Measurements from ENCODE around the gene LRRC26.
"Not testable (repeated sequence)": the region's sequence is repeated elsewhere in the genome, so short reads cannot be mapped to it uniquely, and the experiment has no call there.

The LRRC26 gene

DNA sequence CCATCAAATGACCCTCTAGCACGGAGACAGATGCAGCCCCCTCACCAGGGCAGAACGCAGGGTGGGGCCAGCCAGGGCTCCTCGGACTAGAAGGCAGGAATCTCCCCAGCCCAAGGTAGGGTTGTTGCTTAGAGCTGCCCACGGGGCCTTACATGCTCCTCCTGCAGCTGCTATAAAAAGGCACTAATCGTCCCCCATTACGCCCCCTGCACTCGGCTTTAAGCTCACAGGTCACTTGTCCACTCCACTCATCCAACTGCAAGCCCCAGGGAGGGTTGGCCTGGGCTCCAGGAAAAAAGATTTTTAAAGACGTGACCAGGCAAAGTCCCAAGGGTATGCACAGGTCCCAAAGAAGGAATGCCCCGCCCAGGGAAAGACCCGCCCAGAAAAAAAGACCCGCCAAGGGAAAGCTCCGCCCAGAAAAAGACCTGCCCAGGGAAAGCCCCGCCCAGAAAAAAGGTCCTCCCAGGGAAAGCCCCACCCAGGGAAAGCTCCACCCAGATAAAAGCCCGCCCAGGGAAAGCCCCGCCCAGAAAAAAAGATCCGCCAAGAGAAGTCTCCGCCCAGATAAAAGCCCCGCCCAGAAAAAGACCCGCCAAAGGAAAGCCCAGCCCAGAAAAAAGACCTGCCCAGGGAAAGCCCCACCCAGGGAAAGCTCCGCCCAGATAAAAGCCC lies 19.8 kb downstream of the LRRC26 start:
- no peak for FAIRE-seq

DNA sequence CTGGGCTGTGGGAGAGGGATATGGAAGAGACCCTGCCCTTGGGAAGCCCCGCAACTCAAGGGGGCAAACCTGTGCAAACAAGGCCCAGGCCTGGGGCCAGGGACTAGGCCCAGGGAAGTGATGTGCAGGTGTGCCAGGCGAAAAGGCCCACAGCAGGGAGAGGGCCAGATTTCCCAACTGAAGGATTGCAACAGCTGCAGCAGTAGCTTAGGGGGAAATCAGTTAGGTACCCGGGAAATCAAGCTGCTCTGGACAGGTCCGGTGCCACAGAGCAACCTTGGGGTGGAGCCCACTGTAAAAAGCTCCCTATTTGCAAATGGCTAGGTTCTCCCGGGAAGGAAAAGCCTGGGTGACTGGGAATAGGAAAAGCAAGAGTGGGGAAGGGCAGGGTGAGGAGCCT lies 20.5 kb downstream of the LRRC26 start:
- FAIRE-seq = no peak

DNA sequence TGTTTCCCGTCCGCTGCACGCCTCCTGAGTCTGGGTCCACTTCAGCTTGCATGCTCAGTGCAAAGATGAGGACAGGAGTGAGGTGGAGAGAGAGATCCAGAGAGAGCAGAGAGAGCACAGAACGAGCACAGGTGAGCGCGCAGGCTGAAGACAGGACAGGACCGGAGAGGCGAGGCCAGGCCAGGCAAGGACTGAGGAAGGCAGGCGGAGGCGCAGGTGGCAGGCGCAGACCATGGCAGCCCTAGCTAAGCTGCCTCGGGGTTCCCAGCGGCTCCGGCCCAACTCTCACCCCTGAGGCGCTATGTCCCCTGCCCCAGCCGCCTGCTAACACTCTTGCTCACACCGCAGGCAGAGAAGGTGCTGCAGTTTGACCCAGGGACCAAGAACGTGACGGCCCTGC lies 21.2 kb downstream of the LRRC26 start:
- FAIRE-seq = no peak

DNA sequence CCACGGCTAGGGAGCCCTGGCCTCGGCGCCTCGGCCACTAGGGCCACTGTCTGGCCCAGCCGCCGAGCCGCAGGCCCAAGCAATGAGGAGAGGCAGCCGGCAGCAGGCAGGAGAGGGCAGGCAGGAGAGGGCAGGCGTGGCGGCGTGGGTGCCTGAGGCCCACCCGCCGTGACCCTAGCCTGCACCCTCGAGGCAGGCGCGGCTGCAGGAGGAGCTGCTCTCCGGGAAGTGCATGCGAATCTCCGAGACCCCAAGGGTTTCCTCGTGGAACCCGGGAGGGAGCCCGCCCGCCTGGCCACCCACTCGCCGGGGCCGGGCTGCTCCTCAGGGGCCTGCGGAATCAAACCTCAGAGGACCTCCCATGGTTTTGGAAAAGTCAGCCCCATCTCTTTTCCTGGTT lies 21.6 kb downstream of the LRRC26 start:
- no peak for FAIRE-seq

DNA sequence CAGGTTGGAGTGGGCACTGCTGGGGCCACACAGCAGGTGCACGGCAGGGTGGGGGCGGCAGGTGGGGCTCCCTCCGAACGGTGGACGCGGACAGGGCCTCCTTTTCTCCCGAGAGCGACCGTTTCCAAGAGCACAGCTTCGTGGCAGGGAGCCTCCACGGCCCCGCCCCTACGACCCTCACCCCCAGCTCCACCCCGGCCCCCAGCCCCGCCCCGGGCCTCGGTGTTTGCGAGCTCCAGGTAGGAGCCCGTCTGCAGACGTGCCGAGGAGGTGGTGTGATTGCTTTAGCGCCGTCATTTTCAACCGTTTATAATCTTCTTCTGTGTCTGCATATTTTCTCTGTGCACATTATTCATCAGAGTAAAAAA lies 22.1 kb downstream of the LRRC26 start:
- no peak for FAIRE-seq

DNA sequence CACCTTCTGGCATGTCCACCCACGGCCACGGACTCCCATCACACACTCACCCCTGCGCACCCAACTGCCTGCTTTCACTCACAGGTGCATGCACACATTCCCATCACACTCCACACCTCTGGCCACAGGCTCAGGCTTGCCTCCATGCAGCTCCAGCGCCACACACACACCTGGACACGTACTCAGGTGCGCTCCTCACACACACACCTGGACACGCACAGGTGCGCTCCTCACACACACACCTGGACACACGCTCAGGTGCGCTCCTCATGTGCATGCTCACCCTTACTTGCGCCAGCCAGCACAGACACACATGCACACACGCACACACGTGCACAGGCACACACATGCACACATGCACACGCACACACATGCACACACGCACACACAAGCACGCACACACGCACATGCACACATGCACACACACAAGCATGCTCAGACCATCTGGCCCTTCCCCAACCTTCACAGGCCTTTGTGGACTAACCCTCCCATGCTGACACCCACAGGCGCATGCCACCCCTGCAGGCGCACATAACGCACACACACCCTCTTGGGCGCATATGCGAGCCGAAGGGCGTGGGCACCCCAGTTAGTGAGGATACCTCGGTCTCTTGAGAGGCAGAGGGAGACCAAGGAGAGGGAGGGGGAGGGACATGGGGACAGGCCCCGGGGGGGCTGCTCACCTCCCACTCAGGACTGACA lies 22.6 kb downstream of the LRRC26 start:
- no peak for FAIRE-seq

DNA sequence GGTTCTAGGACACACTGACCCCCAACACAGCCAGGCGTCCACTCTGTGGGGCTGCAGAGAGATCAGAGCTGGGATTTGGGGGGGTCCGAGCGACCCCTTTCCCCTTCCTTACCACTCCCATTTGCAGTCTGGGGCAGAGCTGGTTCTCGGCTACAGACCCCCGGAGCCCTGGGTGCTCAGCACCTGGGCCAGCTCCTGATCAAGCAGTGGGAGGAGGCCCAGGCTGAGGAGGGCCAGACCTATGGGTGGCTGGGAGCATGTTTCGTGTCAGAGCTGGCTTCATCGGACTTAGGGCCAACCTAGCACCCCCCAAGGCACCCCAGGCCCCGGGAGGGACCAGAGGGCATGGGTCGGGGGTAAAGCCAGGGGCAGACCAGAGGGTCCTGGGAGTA lies 23.3 kb downstream of the LRRC26 start:
- no peak for FAIRE-seq

DNA sequence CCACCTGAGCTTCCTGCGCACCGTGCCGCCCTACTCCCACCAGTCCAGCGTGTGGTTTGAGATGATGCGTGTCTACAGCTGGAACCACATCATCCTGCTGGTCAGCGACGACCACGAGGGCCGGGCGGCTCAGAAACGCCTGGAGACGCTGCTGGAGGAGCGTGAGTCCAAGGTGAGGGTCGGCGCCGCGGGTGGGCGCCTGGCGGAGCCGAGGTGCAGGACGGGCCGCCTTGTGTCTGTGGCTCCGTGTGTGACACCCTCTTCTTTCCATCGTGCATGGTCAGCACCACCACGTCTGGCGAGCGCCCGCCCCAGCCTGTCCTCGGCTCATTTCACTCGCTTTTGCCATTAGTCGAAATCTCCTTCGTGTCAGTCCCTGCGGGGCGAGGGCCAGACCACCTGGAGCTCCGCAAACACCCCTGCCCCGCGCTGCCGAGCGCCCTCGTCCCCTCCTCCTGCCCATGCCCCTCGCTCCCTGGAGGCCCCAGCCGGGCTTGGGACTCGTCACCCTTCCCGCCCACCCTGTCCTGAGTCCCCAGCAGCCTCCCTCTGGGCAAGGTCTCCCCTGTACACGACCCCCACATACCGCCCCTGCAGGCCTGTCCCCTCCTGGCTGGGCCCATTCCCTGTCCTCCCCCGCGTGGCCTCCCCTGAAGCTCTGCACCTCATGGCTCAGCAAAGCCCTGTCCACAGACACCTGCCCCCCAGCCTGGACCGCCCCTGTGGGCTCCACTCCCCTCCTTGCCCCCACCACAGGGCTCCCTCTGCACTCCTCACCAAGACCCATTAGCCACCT lies 23.9 kb downstream of the LRRC26 start:
- FAIRE-seq = no peak

DNA sequence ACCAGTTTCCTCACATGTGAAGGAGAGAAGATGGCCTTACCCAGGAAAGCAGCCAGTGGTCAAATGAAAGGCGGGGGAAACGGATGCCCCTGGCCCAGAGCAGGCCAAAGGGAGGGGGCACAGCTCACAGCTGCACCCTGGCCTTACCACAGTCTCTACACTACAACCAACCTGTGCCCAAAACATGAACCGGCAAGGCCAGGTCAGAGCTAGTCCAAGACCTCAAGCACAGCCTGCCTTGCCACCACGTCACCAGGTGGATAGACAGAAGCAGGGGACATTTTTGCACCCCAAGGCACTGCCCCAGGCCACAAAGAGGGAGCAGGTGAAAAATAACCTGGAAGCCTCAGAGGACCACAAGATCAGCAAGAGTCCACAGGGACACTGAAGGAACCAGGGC lies 26.4 kb downstream of the LRRC26 start:
- no peak for FAIRE-seq

DNA sequence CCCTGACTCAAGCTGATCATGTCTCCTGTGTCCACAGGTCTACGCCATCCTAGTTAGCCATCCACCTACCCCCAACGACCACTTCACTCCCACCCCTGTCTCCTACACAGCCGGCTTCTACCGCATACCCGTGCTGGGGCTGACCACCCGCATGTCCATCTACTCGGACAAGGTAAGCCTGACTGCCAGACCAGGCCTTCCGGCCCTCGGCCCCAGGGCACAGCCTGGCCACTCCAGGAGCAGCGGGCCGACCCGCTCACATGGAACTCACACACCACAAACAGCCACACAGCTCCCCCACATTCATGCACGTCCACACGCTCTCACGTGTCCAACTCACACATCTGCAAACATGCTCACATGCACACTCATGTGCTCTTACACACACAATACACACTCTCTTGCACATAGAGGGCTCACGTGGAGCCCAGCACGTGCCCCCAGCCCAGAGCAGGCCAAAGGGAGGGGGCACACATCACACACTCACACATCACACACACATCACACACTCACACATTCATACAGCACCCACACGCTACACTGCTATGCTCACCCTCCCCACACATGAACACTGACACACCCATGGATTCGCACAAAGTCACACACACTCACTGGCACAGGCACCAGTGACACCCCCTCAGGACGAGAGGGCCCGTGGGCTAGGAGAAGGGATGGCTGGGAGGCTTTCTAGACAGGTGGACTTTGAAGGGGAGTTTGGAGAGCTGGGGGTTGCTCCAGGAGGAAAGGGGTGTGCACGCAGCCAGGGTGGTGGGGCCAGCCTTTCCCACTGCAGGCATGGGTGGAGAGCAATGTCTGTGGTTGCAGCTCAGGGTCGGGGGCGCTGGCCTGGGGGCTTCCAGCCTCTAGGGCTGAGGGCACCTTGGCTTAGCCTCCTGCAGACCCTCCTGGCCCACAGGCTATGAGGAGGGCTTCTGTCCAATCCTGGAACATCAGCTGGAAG lies 27.6 kb downstream of the LRRC26 start:
- FAIRE-seq = no peak

DNA sequence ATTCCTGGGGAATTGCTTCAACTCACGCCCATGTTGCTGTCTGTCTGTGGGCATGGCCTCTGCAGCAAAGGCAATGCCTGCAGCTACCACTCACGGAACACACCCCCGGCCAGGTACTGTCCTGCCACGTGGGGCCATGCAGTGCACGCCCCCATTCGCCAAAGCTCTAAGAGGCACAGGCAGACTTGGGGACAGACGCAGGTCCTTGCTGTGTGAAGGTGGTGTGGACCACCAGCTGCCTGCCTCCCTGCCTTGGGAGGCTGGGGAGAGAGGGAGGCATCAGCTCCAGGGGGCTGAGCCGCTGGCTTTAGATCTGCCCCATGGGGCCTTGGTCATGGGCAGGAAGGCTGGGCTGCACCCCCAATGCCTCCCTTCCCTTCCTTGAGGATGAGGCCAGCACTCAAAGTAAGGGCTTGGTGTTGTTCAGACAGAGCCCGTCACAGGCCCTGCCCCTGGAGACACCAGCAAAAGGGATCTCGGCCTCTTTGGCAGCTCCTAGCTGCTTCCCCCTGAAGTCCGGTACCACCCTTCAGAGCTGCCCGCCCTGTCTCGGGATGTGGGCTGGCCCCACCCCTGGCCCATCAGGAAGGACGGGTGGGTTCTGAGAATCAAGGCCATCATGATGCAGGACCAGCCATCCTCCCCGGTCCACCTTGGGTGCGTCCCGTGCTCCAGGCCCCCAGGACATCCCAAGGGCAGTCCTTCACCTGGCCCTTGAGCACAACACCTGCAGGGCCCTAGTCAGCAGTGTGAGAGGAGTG lies 28.6 kb downstream of the LRRC26 start:
- no peak for FAIRE-seq

DNA sequence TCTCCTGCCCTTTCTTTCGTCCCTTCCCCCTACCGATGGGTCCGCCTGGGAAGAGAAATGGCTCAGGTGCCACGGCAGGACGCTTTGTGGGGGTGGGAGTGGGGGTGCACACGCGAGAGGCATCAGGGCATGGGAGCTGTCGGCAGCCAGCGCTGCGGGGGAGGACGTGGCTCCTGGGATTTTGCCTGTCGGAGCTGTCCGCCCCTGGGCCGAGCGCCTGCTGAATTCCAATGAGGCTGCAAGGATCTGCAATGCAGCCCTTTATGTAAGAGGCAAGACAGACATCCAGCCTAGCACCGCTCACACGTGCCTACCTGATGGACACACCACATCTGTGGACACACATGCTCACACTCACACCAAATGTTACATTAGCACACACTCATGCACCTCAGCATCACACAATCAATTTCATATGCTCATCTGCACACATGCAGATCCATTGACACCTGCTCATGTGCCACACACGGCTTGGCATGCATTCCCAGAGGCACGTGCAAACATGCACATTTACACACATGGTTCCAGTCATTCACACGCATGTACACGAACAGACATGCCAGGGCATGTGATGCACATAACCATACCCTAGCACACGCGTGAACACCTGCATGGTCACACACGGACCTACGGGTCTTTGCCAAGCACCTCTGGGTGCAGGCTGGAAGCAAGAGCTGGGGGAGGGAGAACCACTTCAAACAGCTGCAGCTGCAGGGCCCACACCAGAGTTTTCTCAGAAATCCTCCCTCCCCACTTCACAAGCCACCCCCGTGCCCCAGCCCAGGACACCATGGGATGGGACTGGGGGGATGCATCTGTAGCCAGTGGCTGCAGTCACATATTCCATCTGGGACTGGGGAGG lies 29.5 kb downstream of the LRRC26 start:
- FAIRE-seq = no peak

DNA sequence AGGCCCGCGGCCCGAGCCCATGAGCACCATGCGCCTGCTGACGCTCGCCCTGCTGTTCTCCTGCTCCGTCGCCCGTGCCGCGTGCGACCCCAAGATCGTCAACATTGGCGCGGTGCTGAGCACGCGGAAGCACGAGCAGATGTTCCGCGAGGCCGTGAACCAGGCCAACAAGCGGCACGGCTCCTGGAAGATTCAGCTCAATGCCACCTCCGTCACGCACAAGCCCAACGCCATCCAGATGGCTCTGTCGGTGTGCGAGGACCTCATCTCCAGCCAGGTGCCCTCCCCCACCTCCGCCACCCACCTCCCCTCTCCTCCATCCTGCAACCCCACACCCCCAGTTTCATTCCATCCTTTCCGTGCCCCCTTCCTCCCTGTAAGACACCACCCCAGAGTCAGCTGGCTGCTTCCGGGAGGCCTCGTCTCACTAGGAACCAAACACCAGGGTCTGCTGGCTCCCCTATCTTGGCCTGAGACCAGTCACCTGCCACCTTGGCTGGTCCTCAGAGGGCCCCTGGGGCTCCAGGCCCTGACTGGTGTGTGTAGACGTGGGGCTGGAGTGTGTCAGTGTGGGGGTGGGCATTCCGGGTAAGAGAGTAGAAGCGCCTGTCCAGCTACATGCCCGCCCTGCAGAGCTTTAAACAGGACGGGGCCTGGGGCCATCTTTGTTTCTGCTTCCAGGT lies 30.2 kb downstream of the LRRC26 start:
- FAIRE-seq = no peak

DNA sequence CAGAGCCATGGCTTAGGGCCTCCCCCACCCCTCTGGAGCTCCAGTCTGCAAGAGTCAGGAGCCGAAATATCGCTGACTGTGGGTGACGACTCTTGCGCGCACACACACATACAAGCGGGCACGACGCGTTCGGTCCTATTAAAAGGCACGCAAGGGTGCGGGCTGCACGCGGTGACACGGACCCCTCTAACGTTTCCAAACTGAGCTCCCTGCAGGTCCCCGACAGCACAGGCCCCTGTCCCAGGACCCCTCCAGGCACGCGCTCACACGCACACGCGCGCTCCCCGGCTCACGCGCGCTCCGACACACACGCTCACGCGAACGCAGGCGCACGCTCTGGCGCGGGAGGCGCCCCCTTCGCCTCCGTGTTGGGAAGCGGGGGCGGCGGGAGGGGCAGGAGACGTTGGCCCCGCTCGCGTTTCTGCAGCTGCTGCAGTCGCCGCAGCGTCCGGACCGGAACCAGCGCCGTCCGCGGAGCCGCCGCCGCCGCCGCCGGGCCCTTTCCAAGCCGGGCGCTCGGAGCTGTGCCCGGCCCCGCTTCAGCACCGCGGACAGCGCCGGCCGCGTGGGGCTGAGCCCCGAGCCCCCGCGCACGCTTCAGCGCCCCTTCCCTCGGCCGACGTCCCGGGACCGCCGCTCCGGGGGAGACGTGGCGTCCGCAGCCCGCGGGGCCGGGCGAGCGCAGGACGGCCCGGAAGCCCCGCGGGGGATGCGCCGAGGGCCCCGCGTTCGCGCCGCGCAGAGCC lies 31.0 kb downstream of the LRRC26 start, which contains the start of gene GRIN1:
TSS of gene GRIN1 (plus strand) at position 433 of the 746 bp plus-strand sequence. CDS start 333 bp downstream, outside the sequence.
- FAIRE-seq = no peak

DNA sequence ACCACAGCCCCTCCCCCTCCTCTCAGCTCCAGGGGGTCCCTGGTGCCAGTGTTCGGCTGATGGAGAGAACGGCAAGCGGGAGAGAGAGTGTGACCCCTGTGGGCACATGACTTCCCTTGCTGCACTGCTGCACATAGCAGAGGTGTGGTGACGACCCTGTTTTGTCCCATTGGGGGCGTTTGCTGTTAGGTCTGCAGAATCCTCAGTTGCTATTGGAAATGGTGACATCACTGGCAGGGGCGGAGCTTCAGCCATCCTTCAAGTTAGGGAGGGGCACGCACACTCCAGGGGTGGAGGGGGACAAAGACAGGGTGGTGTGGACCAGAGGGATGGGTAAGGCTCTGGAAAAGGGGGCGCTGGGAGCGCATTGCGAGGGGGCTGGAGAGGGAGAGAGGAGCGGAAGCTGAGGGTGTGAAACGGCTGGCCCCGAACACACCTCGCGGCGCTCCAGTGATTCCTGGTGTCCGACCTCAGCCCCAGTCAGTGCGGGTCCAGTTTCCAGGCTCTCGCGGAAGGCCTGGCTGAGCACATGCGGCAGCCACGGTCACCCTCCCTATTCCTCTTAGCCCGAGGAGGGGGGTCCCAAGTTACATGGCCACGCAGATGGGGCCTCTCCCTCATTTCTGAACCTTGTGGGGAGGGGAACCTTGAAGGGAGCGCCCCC lies 31.7 kb downstream of the LRRC26 start:
- FAIRE-seq = no peak

DNA sequence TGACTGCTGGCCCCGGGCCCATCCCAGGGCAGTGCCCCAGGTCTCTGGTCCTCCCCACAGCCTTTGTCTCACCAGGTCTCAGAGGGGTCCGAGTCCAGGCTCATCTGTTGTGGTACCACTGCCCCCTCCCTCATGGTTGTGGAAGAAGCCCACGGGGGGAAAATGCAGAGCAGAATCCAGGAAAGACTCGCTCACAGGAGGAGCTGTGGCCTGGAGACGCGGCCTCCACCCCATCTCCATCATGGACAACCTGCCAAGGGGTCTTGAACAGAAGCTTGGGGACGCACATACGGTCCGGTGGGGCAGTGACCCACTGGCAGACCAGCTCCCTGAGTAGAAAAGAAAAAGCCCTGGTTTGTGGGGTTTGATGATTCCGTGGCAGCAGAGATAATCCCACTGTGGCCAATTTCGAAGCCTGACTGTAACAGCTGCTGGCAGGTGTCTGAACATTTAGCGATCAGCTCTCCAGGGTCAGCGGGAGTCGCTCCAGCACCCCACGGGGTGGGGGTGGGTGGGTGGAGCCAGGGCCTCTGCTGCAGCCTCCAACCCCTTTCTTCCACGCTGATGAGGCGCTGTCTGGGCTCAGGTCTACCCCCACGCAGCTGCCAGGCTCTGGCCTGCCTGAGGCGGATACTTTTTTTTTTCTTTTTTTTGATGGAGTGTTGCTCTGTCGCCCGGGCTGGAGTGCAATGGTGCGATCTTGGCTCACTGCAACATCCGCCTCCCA lies 32.8 kb downstream of the LRRC26 start:
- FAIRE-seq = no peak

DNA sequence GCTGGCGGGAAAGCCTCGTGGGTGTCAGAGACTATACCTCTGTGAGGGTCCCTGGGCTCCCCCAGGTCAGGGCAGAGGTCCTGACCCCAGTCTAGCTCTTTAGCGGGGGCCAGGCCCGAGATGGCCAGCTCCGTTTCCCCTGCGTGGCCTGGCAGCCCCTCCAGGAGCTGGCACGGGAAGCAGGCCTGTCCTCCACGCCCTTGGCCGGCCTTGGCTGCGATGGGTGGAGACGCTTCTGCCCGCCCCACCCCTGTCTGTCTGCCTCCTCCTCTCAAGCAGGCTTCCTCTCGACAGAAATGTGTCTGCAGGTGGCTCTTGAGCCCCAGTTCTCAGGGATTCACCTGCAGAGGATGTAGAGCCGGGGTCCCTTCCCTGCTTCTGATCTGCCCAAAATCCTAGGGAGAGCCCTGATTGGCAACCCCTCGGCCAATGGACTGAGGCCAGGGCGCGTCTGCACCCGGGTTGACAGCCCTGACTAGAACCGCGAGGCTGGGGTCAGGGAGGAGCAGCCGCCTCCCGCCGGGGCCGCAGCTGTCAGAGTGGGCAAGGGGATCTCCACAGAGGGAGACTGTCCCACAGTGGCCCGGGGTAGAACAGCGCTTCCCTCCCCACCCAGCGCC lies 33.5 kb downstream of the LRRC26 start:
- FAIRE-seq = no peak

DNA sequence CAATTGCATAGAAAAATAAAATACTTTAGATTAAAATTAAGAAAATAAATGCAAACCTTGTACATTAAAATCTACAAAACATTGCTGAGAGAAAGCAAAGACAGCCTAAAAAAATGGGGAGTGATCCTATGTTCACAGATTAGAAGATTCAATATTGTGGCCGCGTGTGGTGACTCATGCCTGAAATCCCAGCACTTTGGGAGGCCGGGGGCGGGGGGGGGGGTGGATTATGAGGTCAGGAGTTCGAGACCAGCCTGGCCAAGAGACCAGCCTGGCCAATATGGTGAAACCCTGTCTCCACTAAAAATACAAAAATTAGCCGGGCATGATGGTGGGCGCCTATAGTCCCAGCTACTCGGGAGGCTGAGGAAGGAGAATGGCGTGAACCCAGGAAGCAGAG lies 34.7 kb downstream of the LRRC26 start:
- FAIRE-seq = not testable (repeated sequence)

Measured in colon (tissue), 2 donors.